KG1 (cell line): ENCODE measurements around the gene FRRS1L.

Experiments used
- DNase-seq: peaks from one replicate; lab custom pipeline; 2025; lab: John Stamatoyannopoulos, UW

Gene FRRS1L

GRCh38 chr9:109166771-109167601 is at the start of gene FRRS1L:
Gene FRRS1L, minus strand, starts transcription at chr9:109167249. Its CDS starts 111 bp downstream, at chr9:109167138.
- no peak for DNase-seq

- DNase-seq, result no peak
These were observed 47.4 kb upstream of the FRRS1L start for GRCh38 chr9:109214414-109214813.

GRCh38 chr9:109213285-109214121 is 46.5 kb upstream of the FRRS1L start:
- no peak for DNase-seq

GRCh38 chr9:109212768-109213167 is 45.7 kb upstream of the FRRS1L start:
- DNase-seq, result no peak

GRCh38 chr9:109206670-109207069 is 39.6 kb upstream of the FRRS1L start:
- no peak for DNase-seq

GRCh38 chr9:109205526-109205925 is 38.5 kb upstream of the FRRS1L start:
- DNase-seq, result no peak

GRCh38 chr9:109203761-109204360 is 36.8 kb upstream of the FRRS1L start:
- no peak for DNase-seq

GRCh38 chr9:109199676-109200075 is 32.6 kb upstream of the FRRS1L start:
- DNase-seq, result no peak

- DNase-seq, result no peak
These were observed 31.8 kb upstream of the FRRS1L start for GRCh38 chr9:109198736-109199382.

GRCh38 chr9:109193974-109194556 is 27.0 kb upstream of the FRRS1L start:
- DNase-seq, result no peak

GRCh38 chr9:109192732-109193361 is 25.8 kb upstream of the FRRS1L start:
- DNase-seq, result no peak

- DNase-seq, result no peak
These were observed 24.7 kb upstream of the FRRS1L start for GRCh38 chr9:109191746-109192145.

- DNase-seq, result no peak
These were observed 23.1 kb upstream of the FRRS1L start for GRCh38 chr9:109190151-109190550.

- DNase-seq, result no peak
These were observed 19.9 kb upstream of the FRRS1L start for GRCh38 chr9:109186857-109187520.

- DNase-seq, result no peak
These were observed 16.1 kb upstream of the FRRS1L start for GRCh38 chr9:109182940-109183798.

- no peak for DNase-seq
These were observed 15.5 kb upstream of the FRRS1L start for GRCh38 chr9:109182550-109182939.

- DNase-seq, result no peak
These were observed 14.2 kb upstream of the FRRS1L start for GRCh38 chr9:109181284-109181683.

GRCh38 chr9:109179801-109180523 is 12.9 kb upstream of the FRRS1L start:
- DNase-seq, result no peak

GRCh38 chr9:109176963-109177362 is 9.9 kb upstream of the FRRS1L start:
- no peak for DNase-seq
